K562 (cell line): ENCODE measurements around the gene SLC22A23. TPM values are rescaled to one million over a fixed set of nuclear protein-coding genes. Genes with fewer than 3 reads are reported as not detected.

Experiments
- BRCA1 ChIP-seq, 2 experiments: fragments of 450-650 bp in 1 of 2; sonication (generic) in 1 of 2; formaldehyde crosslinking in 1 of 2; IDR thresholded peaks; 2 replicates each; pipeline versions ENCODE4 v1.5.0 to v1.6.1; 2017 to 2020; ENCODE audit warnings: mild to moderate bottlenecking in 1 of 2, missing genetic modification reagents in 1 of 2
- CBFA2T3 ChIP-seq: fragments of 450-650 bp; IDR thresholded peaks from 2 replicates; pipeline ENCODE4 v1.6.1; 2017
- CLOCK ChIP-seq: fragments of 250-450 bp; sonication (Bioruptor Pico); IDR thresholded peaks from 2 replicates; pipeline ENCODE4 v1.4.0; 2020; ENCODE audit warnings: mild to moderate bottlenecking, moderate library complexity, borderline replicate concordance
- DIDO1 ChIP-seq: fragments of 450-650 bp; IDR thresholded peaks from 2 replicates; pipeline ENCODE4 v1.6.1; 2016; ENCODE audit warnings: low read depth, missing biosample characterization, missing genetic modification characterization
- E2F3 ChIP-seq: fragments of 250-450 bp; sonication (Bioruptor Pico); IDR thresholded peaks from 2 replicates; pipeline ENCODE4 v1.4.0; 2020; ENCODE audit warnings: mild to moderate bottlenecking
- JUND ChIP-seq, 2 experiments: IDR thresholded peaks; 2 replicates in 1 of 2; 3 replicates in 1 of 2; pipeline ENCODE4 v1.6.1; 2011; ENCODE audit warnings: borderline replicate concordance in 2 of 2, low read depth in 2 of 2, low read length in 2 of 2, improper control_type of control experiment in 1 of 2, missing biosample characterization in 1 of 2, missing genetic modification characterization in 1 of 2, missing genetic modification reagents in 1 of 2
- MEIS2 ChIP-seq: fragments of 450-650 bp; IDR thresholded peaks from 2 replicates; pipeline ENCODE4 v1.6.1; 2014; ENCODE audit warnings: mild to moderate bottlenecking; ENCODE audit not compliant: partially characterized antibody
- MIER1 ChIP-seq: fragments of 450-650 bp; IDR thresholded peaks from 2 replicates; pipeline ENCODE4 v1.6.1; 2016; ENCODE audit warnings: antibody characterized with exemption, mild to moderate bottlenecking, low read depth
- MXI1 ChIP-seq: IDR thresholded peaks from 2 replicates; pipeline ENCODE4 v1.6.1; 2011; ENCODE audit warnings: low read depth, mild to moderate bottlenecking, improper control_type of control experiment, low read length
- NCOA6 ChIP-seq: fragments of 450-650 bp; IDR thresholded peaks from 2 replicates; pipeline ENCODE4 v1.6.1; 2017; ENCODE audit warnings: mild to moderate bottlenecking
- NFIC ChIP-seq: fragments of 450-650 bp; IDR thresholded peaks from 2 replicates; pipeline ENCODE4 v1.6.1; 2017; ENCODE audit warnings: mild to moderate bottlenecking, inconsistent platforms
- NFIX ChIP-seq: fragments of 250-450 bp; sonication (Bioruptor Pico); IDR thresholded peaks from 2 replicates; pipeline ENCODE4 v1.4.0; 2020; ENCODE audit warnings: low read depth, mild to moderate bottlenecking, moderate library complexity
- PCBP2 ChIP-seq: fragments of 200-400 bp; formaldehyde crosslinking; IDR thresholded peaks from 2 replicates; pipeline ENCODE4 v1.6.1; 2018; ENCODE audit warnings: low read length, low read depth, mild to moderate bottlenecking, moderate library complexity; ENCODE audit not compliant: poor library complexity, severe bottlenecking
- PHB ChIP-seq: fragments of 250-450 bp; sonication (Bioruptor Pico); IDR thresholded peaks from 2 replicates; pipeline ENCODE4 v1.5.0; 2021
- RBFOX2 ChIP-seq: fragments of 200-400 bp; formaldehyde crosslinking; IDR thresholded peaks from 2 replicates; pipeline ENCODE4 v1.6.1; 2017; ENCODE audit warnings: low read depth, mild to moderate bottlenecking, low read length, moderate library complexity
- RFX5 ChIP-seq: IDR thresholded peaks from 2 replicates; pipeline ENCODE4 v1.6.1; 2011; ENCODE audit warnings: low read depth, mild to moderate bottlenecking, improper control_type of control experiment, low read length
- RFX7 ChIP-seq: fragments of 250-450 bp; sonication (Bioruptor Pico); IDR thresholded peaks from 2 replicates; pipeline ENCODE4 v1.5.1; 2021; ENCODE audit warnings: mild to moderate bottlenecking
- SIN3A ChIP-seq, 2 experiments: fragments of 150-350 bp in 1 of 2; IDR thresholded peaks; 2 replicates each; pipeline ENCODE4 v1.6.1; 2011 to 2016; ENCODE audit warnings: borderline replicate concordance in 2 of 2, low read depth in 2 of 2, low read length in 2 of 2, mild to moderate bottlenecking in 2 of 2, moderate library complexity in 2 of 2; ENCODE audit not compliant: control insufficient read depth in 1 of 2
- SIRT6 ChIP-seq: IDR thresholded peaks from one replicate; pipeline ENCODE4 v1.6.1; 2012; ENCODE audit warnings: low read depth, mild to moderate bottlenecking, control low read depth, inconsistent platforms, low read length, moderate library complexity
- SMARCA5 ChIP-seq: fragments of 450-650 bp; IDR thresholded peaks from 2 replicates; pipeline ENCODE4 v1.6.1; 2016
- SMARCB1 ChIP-seq: IDR thresholded peaks from 2 replicates; pipeline ENCODE4 v1.6.1; 2011; ENCODE audit warnings: improper control_type of control experiment, low read depth; ENCODE audit not compliant: insufficient read length
- XRCC4 ChIP-seq: IDR thresholded peaks from one replicate; pipeline ENCODE4 v1.6.1; 2011; ENCODE audit not compliant: insufficient read depth, insufficient read length; ENCODE audit errors: extremely low read depth
- ZFPM2 ChIP-seq: fragments of 250-450 bp; sonication (Bioruptor Pico); IDR thresholded peaks from 2 replicates; pipeline ENCODE4 v1.5.1; 2022; ENCODE audit warnings: mild to moderate bottlenecking
- ZNF134 ChIP-seq: fragments of 250-450 bp; sonication (Bioruptor Pico); conservative IDR thresholded peaks from 2 replicates; pipeline ENCODE4 v1.4.0; 2020
- ZNF143 ChIP-seq: sonication (generic); formaldehyde crosslinking; IDR thresholded peaks from 2 replicates; pipeline ENCODE4 v1.9.0; 2022; ENCODE audit warnings: mild to moderate bottlenecking, missing genetic modification reagents
- polyA plus RNA-seq, 8 experiments: library from polyadenylated mRNA; depleted of rRNA in 4 of 8; stranded (reverse) in 5 of 8; unstranded in 3 of 8; fragments of >200 nt; fragmentation: Nextera tagmentation in 2 of 8; fragmentation: Illumina TruSeq in 1 of 8; extraction: Ambion mirVana in 2 of 8; extraction: Trizol in 1 of 8; gene quantifications; 2 replicates each; pipeline versions ENCODE4 v1.2.1 to v1.2.3, GENCODE V29; 2011 to 2014; ENCODE audit warnings: inconsistent platforms in 1 of 8, missing spikeins in 1 of 8
- total RNA-seq, 7 experiments: library from RNA; depleted of rRNA in 6 of 7; stranded (reverse); fragments of >200 nt in 6 of 7; fragmentation: Illumina TruSeq in 2 of 7; extraction: Trizol in 2 of 7; gene quantifications; 2 replicates each; pipeline versions ENCODE4 v1.2.1 to v1.2.3, GENCODE V29; 2011 to 2021; ENCODE audit warnings: low replicate concordance in 1 of 7
- TF ChIP-seq, protein P1 (sequence below): sonication (generic); formaldehyde crosslinking; IDR thresholded peaks from 2 replicates; pipeline ENCODE4 v1.8.0; 2022; ENCODE audit warnings: missing genetic modification reagents, mild to moderate bottlenecking, borderline replicate concordance

The SLC22A23 gene
- total and polyA plus RNA-seq, 9 of the 15 experiments (the other 6 are each of a cell fraction or from before 2014, with no cell fraction given), result 0.30 to 8.7 (median 2.5) TPM

DNA sequence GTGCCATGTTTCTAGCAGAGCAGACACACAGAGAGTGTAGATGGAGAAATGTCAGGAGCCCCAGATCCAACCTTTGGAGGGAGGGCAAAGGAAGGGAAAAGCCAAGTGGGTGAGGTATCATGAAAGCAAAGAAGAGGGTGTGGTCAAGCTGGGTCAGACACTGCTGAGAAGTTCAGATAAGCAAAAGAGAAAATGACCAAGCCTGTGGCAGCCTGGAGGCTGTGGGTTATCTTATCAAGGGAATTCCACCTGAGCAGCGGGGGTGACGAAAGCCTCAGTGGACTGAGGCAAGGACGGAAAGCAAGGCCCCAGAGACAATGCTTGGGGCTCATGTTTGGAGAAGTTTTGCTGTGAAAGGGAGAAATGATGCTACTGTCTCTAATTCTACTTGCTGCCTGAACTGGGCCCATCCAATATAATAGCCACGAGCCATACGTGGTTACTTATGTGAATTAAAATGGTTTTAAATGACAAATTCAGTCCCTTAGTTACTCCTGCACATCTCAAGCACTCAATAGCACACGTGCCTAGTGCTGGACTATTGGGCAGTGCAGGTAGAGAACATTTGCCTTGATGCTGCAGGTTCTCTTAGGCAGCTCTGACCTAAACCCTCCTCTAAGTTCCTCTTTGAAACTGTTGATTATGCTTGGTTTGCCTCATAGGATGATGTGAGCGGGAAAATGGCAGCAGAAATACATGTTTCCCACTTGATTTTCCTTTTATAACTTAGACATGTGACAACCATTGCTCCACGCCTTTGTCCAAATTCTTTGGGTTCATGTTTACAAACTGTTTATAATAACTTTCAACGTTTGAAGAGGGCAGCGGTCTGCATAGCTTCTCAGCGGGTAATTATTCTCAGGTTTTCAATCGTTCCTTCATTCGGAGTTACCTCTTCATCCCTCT is 63.7 kb downstream of the SLC22A23 start (continued):
- TF ChIP-seq SMARCA5 (no peak), MIER1 (peak; percentile 65; the same call in 1 of the 2 replicates), E2F3 (CRISPR knock-in tag) (0 out of 2 replicates have a peak, but pooled peaks have one; percentile 7), NFIC (peak; percentile 98), SIN3A (IDR thresholded peaks at IDR 0.05; ENCODE audit: borderline replicate concordance in 2 of 2, control insufficient read depth in 1 of 2, low read depth in 2 of 2, low read length in 2 of 2) (no peak), RFX7 (CRISPR knock-in tag) (no peak), MXI1 (peak; percentile 77; the same call in 1 of the 2 replicates), NFIX (no peak), RFX5 (no peak), RBFOX2 (no peak), ZNF143 (CRISPR knock-in tag) (no peak), PCBP2 (no peak), ZFPM2 (CRISPR knock-in tag) (no peak), NCOA6 (no peak), ZNF134 (CRISPR knock-in tag) (no peak; the same call in 1 of the 2 replicates), PHB (CRISPR knock-in tag) (no peak), DIDO1 (tag) (no peak; the same call in 1 of the 2 replicates), XRCC4 (no peak), SIRT6 (no peak), SMARCB1 (no peak), MEIS2 (peak; percentile 82), CLOCK (no peak), BRCA1 (IDR thresholded peaks at IDR 0.05) (no peak), BRCA1 (CRISPR knock-in tag; IDR thresholded peaks at IDR 0.05) (no peak), JUND (IDR thresholded peaks at IDR 0.05; ENCODE audit: borderline replicate concordance, low read depth, low read length) (peak; percentile 96), JUND (tag; IDR thresholded peaks at IDR 0.05; ENCODE audit: borderline replicate concordance, low read depth, low read length) (peak; percentile 89; the same call in 2 of the 3 replicates), CBFA2T3 (peak; percentile 100)
- TF ChIP-seq, protein P1, sequence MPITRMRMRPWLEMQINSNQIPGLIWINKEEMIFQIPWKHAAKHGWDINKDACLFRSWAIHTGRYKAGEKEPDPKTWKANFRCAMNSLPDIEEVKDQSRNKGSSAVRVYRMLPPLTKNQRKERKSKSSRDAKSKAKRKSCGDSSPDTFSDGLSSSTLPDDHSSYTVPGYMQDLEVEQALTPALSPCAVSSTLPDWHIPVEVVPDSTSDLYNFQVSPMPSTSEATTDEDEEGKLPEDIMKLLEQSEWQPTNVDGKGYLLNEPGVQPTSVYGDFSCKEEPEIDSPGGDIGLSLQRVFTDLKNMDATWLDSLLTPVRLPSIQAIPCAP, result no peak
